A549 (cell line): ENCODE measurements around the gene SEC14L3. TPM values are rescaled to one million over a fixed set of nuclear protein-coding genes. Genes with fewer than 3 reads are reported as not detected.

Experiments used
- ATAC-seq, 2 experiments: fragments of 200-7000 bp in 1 of 2; fragments of >200 bp in 1 of 2; cut with Nextera tagmentation in 1 of 2; cut with Tn5 transposase in 1 of 2; 3 replicates each; pipeline versions ENCODE4 v1.8.0 to v1.9.1; 2018 to 2020; ENCODE audit warnings: mild to moderate bottlenecking in 1 of 2, moderate library complexity in 1 of 2
- CTCF ChIA-PET: fragments of 300-600 bp; sonication (Branson Sonifier 250); formaldehyde crosslinking; extraction: SDS; loops from one replicate; lab custom pipeline; 2021; ENCODE audit warnings: antibody characterized with exemption, inconsistent platforms; lab: Yijun Ruan, JAX
- POLR2A ChIA-PET: fragments of 350-600 bp; formaldehyde crosslinking; extraction: SDS; loops from one replicate; lab custom pipeline; 2021; ENCODE audit warnings: antibody characterized with exemption, inconsistent platforms; lab: Yijun Ruan, JAX
- DNase-seq, 2 experiments: peaks; one replicate each; pipeline versions ENCODE4 v3.0.0 to v3.0.0-alpha.2; 2011 to 2016; ENCODE audit warnings: low read depth in 1 of 2, low spot score in 1 of 2
- FAIRE-seq: peaks from 2 replicates; lab custom pipeline; 2011; peaks lifted over from hg19 to GRCh38; lab: Jason Lieb, UNC
- H3K27ac ChIP-seq, 2 experiments: fragments of >200 bp; sonication (Bioruptor Twin); formaldehyde crosslinking; 3 replicates each; pipeline ENCODE4 v1.5.1; 2016 to 2017
- H3K4me1 ChIP-seq: fragments of >200 bp; sonication (Bioruptor Twin); formaldehyde crosslinking; 3 replicates; pipeline ENCODE4 v1.6.1; 2016
- H3K4me2 ChIP-seq: fragments of >200 bp; sonication (Bioruptor Twin); formaldehyde crosslinking; 3 replicates; pipeline ENCODE4 v1.6.1; 2016
- H3K4me3 ChIP-seq: fragments of >200 bp; sonication (Bioruptor Twin); formaldehyde crosslinking; 3 replicates; pipeline ENCODE4 v1.5.1; 2016
- H3K9me3 ChIP-seq: fragments of >200 bp; sonication (Bioruptor Twin); formaldehyde crosslinking; 3 replicates; pipeline ENCODE4 v1.6.1; 2016
- ATOH8 ChIP-seq: fragments of 250-450 bp; sonication (Bioruptor Pico); IDR thresholded peaks from 2 replicates; pipeline ENCODE4 v1.5.0; 2020; ENCODE audit warnings: low read depth, mild to moderate bottlenecking, moderate library complexity
- CHD2 ChIP-seq: fragments of 150-350 bp; IDR thresholded peaks from 2 replicates; pipeline ENCODE4 v1.6.1; 2014; ENCODE audit warnings: low read length; ENCODE audit not compliant: partially characterized antibody
- CHD4 ChIP-seq: fragments of 200-600 bp; sonication (generic); IDR thresholded peaks from 2 replicates; pipeline ENCODE4 v1.6.1; 2016; ENCODE audit warnings: antibody characterized with exemption, mild to moderate bottlenecking, borderline replicate concordance
- EHF ChIP-seq: fragments of 250-450 bp; sonication (Bioruptor Pico); IDR thresholded peaks from 2 replicates; pipeline ENCODE4 v1.5.0; 2020; ENCODE audit warnings: mild to moderate bottlenecking
- ESRRA ChIP-seq: fragments of 150-350 bp; IDR thresholded peaks from 2 replicates; pipeline ENCODE4 v1.6.1; 2014; ENCODE audit warnings: mild to moderate bottlenecking, low read length, borderline replicate concordance
- HEYL ChIP-seq: fragments of 250-450 bp; sonication (Bioruptor Pico); IDR thresholded peaks from 2 replicates; pipeline ENCODE4 v1.8.0; 2021; ENCODE audit warnings: mild to moderate bottlenecking, moderate library complexity
- HOXA7 ChIP-seq: fragments of 250-450 bp; sonication (Bioruptor Pico); IDR thresholded peaks from 2 replicates; pipeline ENCODE4 v1.5.0; 2020; ENCODE audit warnings: mild to moderate bottlenecking, moderate library complexity
- HOXB13 ChIP-seq: fragments of 250-450 bp; sonication (Bioruptor Pico); IDR thresholded peaks from 2 replicates; pipeline ENCODE4 v1.5.0; 2020; ENCODE audit warnings: low read depth, mild to moderate bottlenecking, moderate library complexity
- JUNB ChIP-seq: fragments of >200 bp; sonication (Bioruptor Twin); formaldehyde crosslinking; IDR thresholded peaks from 2 replicates; pipeline ENCODE4 v1.6.1; 2016
- MAFK ChIP-seq: fragments of 450-650 bp; IDR thresholded peaks from 2 replicates; pipeline ENCODE4 v1.6.1; 2014; ENCODE audit not compliant: partially characterized antibody
- MYC ChIP-seq: IDR thresholded peaks from 2 replicates; pipeline ENCODE4 v1.6.1; 2012; ENCODE audit warnings: mild to moderate bottlenecking, inconsistent platforms, low read length, improper control_type of control experiment, borderline replicate concordance
- NR3C1 ChIP-seq: fragments of >200 bp; sonication (Bioruptor Twin); formaldehyde crosslinking; IDR thresholded peaks from 3 replicates; pipeline ENCODE4 v1.6.1; 2017
- PBX3 ChIP-seq: IDR thresholded peaks from 2 replicates; pipeline ENCODE4 v1.6.1; 2012
- RARB ChIP-seq: fragments of 250-450 bp; sonication (Bioruptor Pico); IDR thresholded peaks from 2 replicates; pipeline ENCODE4 v1.8.0; 2021; ENCODE audit warnings: mild to moderate bottlenecking, moderate library complexity
- RCOR1 ChIP-seq: fragments of 150-350 bp; IDR thresholded peaks from 2 replicates; pipeline ENCODE4 v1.6.1; 2014; ENCODE audit warnings: antibody characterized with exemption, low read length, low read depth
- RFX5 ChIP-seq: fragments of 450-650 bp; IDR thresholded peaks from 2 replicates; pipeline ENCODE4 v1.7.1; 2014; ENCODE audit warnings: antibody characterized with exemption, mild to moderate bottlenecking, moderate library complexity
- TFCP2L1 ChIP-seq: fragments of 250-450 bp; sonication (Bioruptor Pico); IDR thresholded peaks from 2 replicates; pipeline ENCODE4 v1.5.0; 2021; ENCODE audit warnings: mild to moderate bottlenecking
- ZNF302 ChIP-seq: fragments of 250-450 bp; sonication (Bioruptor Pico); IDR thresholded peaks from 2 replicates; pipeline ENCODE4 v1.9.0; 2021; ENCODE audit warnings: inconsistent platforms, mild to moderate bottlenecking, moderate library complexity
- WGBS: methylation state at CpG from one replicate; pipeline ENCODE4 v1.1.6; 2017; ENCODE audit errors: missing lambda C conversion rate; 5-methylcytosine and 5-hydroxymethylcytosine counted together
- polyA plus RNA-seq, 4 experiments: library from polyadenylated mRNA; depleted of rRNA in 3 of 4; stranded (reverse); fragments of >200 nt; fragmentation: RNase III in 1 of 4; extraction: RNeasy Plus Mini Kit Qiagen cat#74134 plus additional on column Dnase treatment in 1 of 4; gene quantifications; 2 replicates in 3 of 4; 3 replicates in 1 of 4; pipeline ENCODE4 v1.2.3, GENCODE V29; 2011 to 2017
- TF ChIP-seq, protein P1 (sequence below): fragments of 150-350 bp; IDR thresholded peaks from 2 replicates; pipeline ENCODE4 v1.6.1; 2014; ENCODE audit warnings: low read depth, mild to moderate bottlenecking, low read length
- TF ChIP-seq, protein P2 (sequence below): IDR thresholded peaks from 2 replicates; pipeline ENCODE4 v1.6.1; 2012; ENCODE audit warnings: low read depth, borderline replicate concordance
- TF ChIP-seq, protein P3 (sequence below): fragments of 250-450 bp; sonication (Bioruptor Pico); IDR thresholded peaks from 2 replicates; pipeline ENCODE4 v1.5.0; 2021; ENCODE audit warnings: mild to moderate bottlenecking, moderate library complexity, borderline replicate concordance

The SEC14L3 gene
- polyA plus RNA-seq, 2 of the 4 experiments (the other 2 are of a cell fraction), result 0.04 TPM; not detected in 1

DNA sequence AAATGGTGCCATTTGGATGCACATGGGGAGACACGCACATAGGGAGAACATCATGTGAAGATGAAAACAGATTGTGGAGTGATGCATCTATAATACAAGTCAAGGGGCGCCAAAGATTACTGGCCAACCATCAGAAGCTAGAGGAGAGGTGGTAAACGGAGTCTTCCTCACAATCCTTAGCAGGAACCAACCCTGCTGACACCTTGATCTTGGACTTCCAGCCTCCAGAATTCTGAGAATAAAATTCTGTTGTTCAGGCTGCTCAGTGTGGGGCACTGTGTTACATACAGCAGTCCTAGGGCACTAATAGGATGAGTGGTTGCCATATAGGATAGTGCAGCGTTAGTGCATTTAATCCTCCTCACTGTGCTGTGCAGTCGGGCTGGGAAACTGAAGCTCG, 41.6 kb upstream of the SEC14L3 start (continued):
- TF ChIP-seq CHD2, result no peak

GRCh38 chr22:30511911-30512310, 40.1 kb upstream of the SEC14L3 start:
- ATAC-seq, result no peak

GRCh38 chr22:30511109-30511508, 39.3 kb upstream of the SEC14L3 start:
- no peaks in the 10 kb centered on the region for H3K4me1 ChIP-seq
- no peak overlapping the region for H3K4me3 ChIP-seq
- CTCF ChIA-PET, result interaction anchor here (1.5 kb wide), 1 partner anchor 25 kb away, joined by 4 read pairs; no protein-coding TSS in a partner anchor
- WGBS, result 69% methylated on average over 6 of the region's 9 CpGs
- H3K4me2 ChIP-seq, result no peak overlapping the region
- DNase-seq (no peak), FAIRE-seq (no peak), ATAC-seq (no peak)
- H3K9me3 ChIP-seq, result no peaks in the 10 kb centered on the region
- no peak overlapping the region for H3K27ac ChIP-seq
- POLR2A ChIA-PET, result no interaction called here
- TF ChIP-seq HOXA7, result no peak
- TF ChIP-seq RCOR1, result no peak
- TF ChIP-seq, protein P1, sequence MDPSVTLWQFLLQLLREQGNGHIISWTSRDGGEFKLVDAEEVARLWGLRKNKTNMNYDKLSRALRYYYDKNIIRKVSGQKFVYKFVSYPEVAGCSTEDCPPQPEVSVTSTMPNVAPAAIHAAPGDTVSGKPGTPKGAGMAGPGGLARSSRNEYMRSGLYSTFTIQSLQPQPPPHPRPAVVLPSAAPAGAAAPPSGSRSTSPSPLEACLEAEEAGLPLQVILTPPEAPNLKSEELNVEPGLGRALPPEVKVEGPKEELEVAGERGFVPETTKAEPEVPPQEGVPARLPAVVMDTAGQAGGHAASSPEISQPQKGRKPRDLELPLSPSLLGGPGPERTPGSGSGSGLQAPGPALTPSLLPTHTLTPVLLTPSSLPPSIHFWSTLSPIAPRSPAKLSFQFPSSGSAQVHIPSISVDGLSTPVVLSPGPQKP, result no peak
- no peak for TF ChIP-seq JUNB
- no peak for TF ChIP-seq MYC

More at GRCh38 chr22:30511911-30512310, 40.1 kb upstream of the SEC14L3 start:
- Histone ChIP-seq H3K27ac (no peak overlapping the region), H3K4me2 (no peak overlapping the region), H3K4me1 (no peaks in the 10 kb centered on the region), H3K4me3 (no peak overlapping the region), H3K9me3 (no peaks in the 10 kb centered on the region)
- FAIRE-seq (no peak), DNase-seq (peak in 1 of 2 experiments; percentile 20)
- ChIA-PET CTCF (interaction anchor here (0.6 to 1.0 kb wide), 3 partner anchors 12 to 408 kb away, joined by 3 to 4 read pairs (median 3); no protein-coding TSS in a partner anchor), POLR2A (interaction anchor here (0.6 kb wide), 1 partner anchor 9 kb away, joined by 3 read pairs; no protein-coding TSS in a partner anchor)
- peak; percentile 57 for TF ChIP-seq MAFK
- TF ChIP-seq, protein P2, sequence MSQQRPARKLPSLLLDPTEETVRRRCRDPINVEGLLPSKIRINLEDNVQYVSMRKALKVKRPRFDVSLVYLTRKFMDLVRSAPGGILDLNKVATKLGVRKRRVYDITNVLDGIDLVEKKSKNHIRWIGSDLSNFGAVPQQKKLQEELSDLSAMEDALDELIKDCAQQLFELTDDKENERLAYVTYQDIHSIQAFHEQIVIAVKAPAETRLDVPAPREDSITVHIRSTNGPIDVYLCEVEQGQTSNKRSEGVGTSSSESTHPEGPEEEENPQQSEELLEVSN, result no peak
- 83% methylated on average over 7 of the region's 7 CpGs for WGBS

GRCh38 chr22:30508216-30508615, 36.4 kb upstream of the SEC14L3 start:
- ChIA-PET POLR2A (no interaction called here), CTCF (no interaction called here)
- no peaks in the 10 kb centered on the region for H3K4me1 ChIP-seq
- H3K27ac ChIP-seq, result no peak overlapping the region
- H3K9me3 ChIP-seq, result no peaks in the 10 kb centered on the region
- TF ChIP-seq RARB (CRISPR knock-in tag) (no peak), HOXB13 (CRISPR knock-in tag) (no peak), ZNF302 (CRISPR knock-in tag) (no peak), ATOH8 (CRISPR knock-in tag) (no peak), RFX5 (no peak), TFCP2L1 (CRISPR knock-in tag) (no peak), MAFK (no peak), CHD2 (no peak), PBX3 (no peak), ESRRA (no peak), HEYL (CRISPR knock-in tag) (no peak), EHF (CRISPR knock-in tag) (no peak), CHD4 (no peak), MYC (no peak), NR3C1 (no peak)
- TF ChIP-seq, protein P1, result no peak
- TF ChIP-seq, protein P3, sequence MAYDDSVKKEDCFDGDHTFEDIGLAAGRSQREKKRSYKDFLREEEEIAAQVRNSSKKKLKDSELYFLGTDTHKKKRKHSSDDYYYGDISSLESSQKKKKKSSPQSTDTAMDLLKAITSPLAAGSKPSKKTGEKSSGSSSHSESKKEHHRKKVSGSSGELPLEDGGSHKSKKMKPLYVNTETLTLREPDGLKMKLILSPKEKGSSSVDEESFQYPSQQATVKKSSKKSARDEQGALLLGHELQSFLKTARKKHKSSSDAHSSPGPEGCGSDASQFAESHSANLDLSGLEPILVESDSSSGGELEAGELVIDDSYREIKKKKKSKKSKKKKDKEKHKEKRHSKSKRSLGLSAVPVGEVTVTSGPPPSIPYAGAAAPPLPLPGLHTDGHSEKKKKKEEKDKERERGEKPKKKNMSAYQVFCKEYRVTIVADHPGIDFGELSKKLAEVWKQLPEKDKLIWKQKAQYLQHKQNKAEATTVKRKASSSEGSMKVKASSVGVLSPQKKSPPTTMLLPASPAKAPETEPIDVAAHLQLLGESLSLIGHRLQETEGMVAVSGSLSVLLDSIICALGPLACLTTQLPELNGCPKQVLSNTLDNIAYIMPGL (CRISPR knock-in tag), result no peak
- TF ChIP-seq, protein P2, result no peak
- WGBS, result 55% methylated on average over 5 of the region's 5 CpGs
- no peak for FAIRE-seq
- DNase-seq, result no peak
- no peak overlapping the region for H3K4me2 ChIP-seq
- ATAC-seq, result no peak
- no peak overlapping the region for H3K4me3 ChIP-seq
